Measurements from ENCODE around the gene GAGE10. TPM values are rescaled to one million over a fixed set of nuclear protein-coding genes. Genes with fewer than 3 reads are reported as not detected.

GAGE10 gene
- total RNA-seq = not detected in 2 replicates

GRCh38 chrX:49303346-49303745, at the start of gene GAGE10:
Gene GAGE10 (plus strand): TSS chrX:49303646. CDS start chrX:49304860, 1,214 bp downstream.

GRCh38 chrX:49264460-49264859, 39.0 kb upstream of the GAGE10 start, which contains the start of gene FOXP3:
Gene FOXP3 (minus strand): TSS chrX:49264710. CDS start chrX:49258505, 6,205 bp downstream.

GRCh38 chrX:49269767-49270248, 33.6 kb upstream of the GAGE10 start, which contains the start of gene PPP1R3F:
Gene PPP1R3F (plus strand): TSS chrX:49269793. CDS start chrX:49269870, 77 bp downstream.

GRCh38 chrX:49321737-49322136, 18.3 kb downstream of the GAGE10 start, which contains the start of gene GAGE12J:
Gene GAGE12J (plus strand): TSS chrX:49322037. CDS start chrX:49323194, 1,157 bp downstream.

GRCh38 chrX:49331282-49331681, 27.8 kb downstream of the GAGE10 start, which contains the start of gene GAGE13:
Gene GAGE13 (plus strand): TSS chrX:49331582. CDS start chrX:49332738, 1,156 bp downstream.

Other genes with a start within 250 kb of the GAGE10 start
- 0.26 and 0.63 TPM in 2 replicates for gene CCDC120, start 244.6 kb upstream of the GAGE10 start, total RNA-seq
- 8.2 and 9.2 TPM in 2 replicates for gene PRAF2, start 229.6 kb upstream of the GAGE10 start, total RNA-seq
- gene WDR45, start 223.8 kb upstream of the GAGE10 start, total RNA-seq = 45.2 and 65.4 TPM in 2 replicates
- 17.8 and 19.1 TPM in 2 replicates for gene GPKOW, start 179.9 kb upstream of the GAGE10 start, total RNA-seq
- 1.5 and 2.7 TPM in 2 replicates for gene MAGIX, start 140.9 kb upstream of the GAGE10 start, total RNA-seq
- gene PLP2, start 131.7 kb upstream of the GAGE10 start, total RNA-seq = 16.9 and 17.8 TPM in 2 replicates
- gene PRICKLE3, start 117.3 kb upstream of the GAGE10 start, total RNA-seq = 4.5 and 4.9 TPM in 2 replicates
- 0.16 and 0.43 TPM in 2 replicates for gene SYP, start 103.5 kb upstream of the GAGE10 start, total RNA-seq
- under 0.01 TPM in 1 of 2 replicates, not detected in the other for gene CACNA1F, start 70.3 kb upstream of the GAGE10 start, total RNA-seq
- gene CCDC22, start 68.2 kb upstream of the GAGE10 start, total RNA-seq = 7.1 and 8.2 TPM in 2 replicates
- gene FOXP3, start 38.9 kb upstream of the GAGE10 start, total RNA-seq = not detected in 2 replicates
- 6.0 and 12.8 TPM in 2 replicates for gene PPP1R3F, start 33.9 kb upstream of the GAGE10 start, total RNA-seq
- not detected in 2 replicates for gene GAGE12J, start 18.4 kb downstream of the GAGE10 start, total RNA-seq
- gene GAGE13, start 27.9 kb downstream of the GAGE10 start, total RNA-seq = not detected in 2 replicates
- not detected in 2 replicates for gene GAGE12C, start 228.5 kb downstream of the GAGE10 start, total RNA-seq
- gene GAGE12D, start 238.1 kb downstream of the GAGE10 start, total RNA-seq = not detected in 2 replicates
- gene GAGE12E, start 247.6 kb downstream of the GAGE10 start, total RNA-seq = not detected in 2 replicates